ENCODE results near the gene ELFN1.

The ELFN1 gene

GRCh38 chr7:1736484-1736817, 66.4 kb downstream of the ELFN1 start:
- TF ChIP-seq Cebpa-rat (IDR thresholded peaks at IDR 0.05): no peak
- peak overlapping the region; percentile 67 for H3K4me2 ChIP-seq
- 0 out of 2 replicates have a peak, but pooled peaks cover under 1% of the 10 kb centered on the region for H3K27me3 ChIP-seq
- H3K36me3 ChIP-seq: no peaks in the 10 kb centered on the region
- peaks cover 87% of the 10 kb centered on the region for H3K4me1 ChIP-seq
- H3K27ac ChIP-seq: no peak overlapping the region
- H3K4me3 ChIP-seq: no peak overlapping the region
- H3K9me3 ChIP-seq: no peaks in the 10 kb centered on the region
- H3K9ac ChIP-seq: no peak overlapping the region
- H4K20me1 ChIP-seq: peaks cover 16% of the 10 kb centered on the region

GRCh38 chr7:1736830-1737229, 66.8 kb downstream of the ELFN1 start:
- peak overlapping the region; percentile 67 for H3K4me2 ChIP-seq
- H3K9me3 ChIP-seq: no peaks in the 10 kb centered on the region
- no peaks in the 10 kb centered on the region for H3K36me3 ChIP-seq
- H4K20me1 ChIP-seq: peaks cover 20% of the 10 kb centered on the region
- 0 out of 2 replicates have a peak, but pooled peaks cover 3% of the 10 kb centered on the region for H3K27me3 ChIP-seq
- no peak overlapping the region for H3K27ac ChIP-seq
- H3K4me3 ChIP-seq: no peak overlapping the region
- peaks cover 87% of the 10 kb centered on the region for H3K4me1 ChIP-seq
- H3K9ac ChIP-seq: no peak overlapping the region
- TF ChIP-seq Cebpa-rat (IDR thresholded peaks at IDR 0.05): no peak

- peaks cover 27% of the 10 kb centered on the region for H4K20me1 ChIP-seq
- H3K4me3 ChIP-seq: no peak overlapping the region
- no peak overlapping the region for H3K9ac ChIP-seq
- peaks cover 87% of the 10 kb centered on the region for H3K4me1 ChIP-seq
- peaks cover 10% of the 10 kb centered on the region; the same call in 1 of the 2 replicates for H3K27me3 ChIP-seq
- no peaks in the 10 kb centered on the region for H3K9me3 ChIP-seq
- H3K4me2 ChIP-seq: peak overlapping the region; percentile 67
- no peaks in the 10 kb centered on the region for H3K36me3 ChIP-seq
- no peak overlapping the region for H3K27ac ChIP-seq
- no peak for TF ChIP-seq Cebpa-rat (IDR thresholded peaks at IDR 0.05)
Observed at GRCh38 chr7:1737523-1737922, 67.4 kb downstream of the ELFN1 start.

DNA sequence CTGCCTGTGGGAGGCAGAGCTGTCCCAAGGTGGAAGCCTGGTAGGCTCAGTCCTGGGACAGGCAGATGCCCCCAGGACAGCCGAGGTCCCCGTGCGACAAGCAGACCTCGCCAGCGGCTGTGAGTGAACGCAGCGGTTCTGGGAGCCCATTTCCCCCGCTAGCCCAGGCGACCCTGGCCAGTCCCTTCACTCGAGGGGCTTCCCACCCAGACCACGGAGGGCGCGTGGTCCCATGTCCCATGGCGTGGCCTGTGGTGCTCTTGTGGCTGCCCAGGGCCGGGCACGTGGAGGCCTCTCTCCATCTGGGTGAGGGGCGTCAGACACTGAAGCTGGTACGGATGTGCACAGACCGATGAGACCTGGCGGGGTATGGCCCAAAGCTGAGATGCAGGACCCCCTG, 67.9 kb downstream of the ELFN1 start:
- peaks cover 31% of the 10 kb centered on the region for H4K20me1 ChIP-seq
- H3K9ac ChIP-seq: no peak overlapping the region
- peak overlapping the region; percentile 67 for H3K4me2 ChIP-seq
- TF ChIP-seq Cebpa-rat (IDR thresholded peaks at IDR 0.05): no peak
- H3K4me1 ChIP-seq: peaks cover 87% of the 10 kb centered on the region
- H3K36me3 ChIP-seq: no peaks in the 10 kb centered on the region
- H3K27ac ChIP-seq: no peak overlapping the region
- H3K4me3 ChIP-seq: 0 out of 2 replicates have a peak overlapping the region, but pooled peaks have one; percentile 2
- no peaks in the 10 kb centered on the region for H3K9me3 ChIP-seq
- peaks cover 10% of the 10 kb centered on the region; the same call in 1 of the 2 replicates for H3K27me3 ChIP-seq

- H4K20me1 ChIP-seq: peaks cover 37% of the 10 kb centered on the region
- H3K9ac ChIP-seq: no peak overlapping the region
- no peaks in the 10 kb centered on the region for H3K9me3 ChIP-seq
- peaks cover 10% of the 10 kb centered on the region; the same call in 1 of the 2 replicates for H3K27me3 ChIP-seq
- H3K4me3 ChIP-seq: peak overlapping the region; percentile 2; the same call in 1 of the 2 replicates
- H3K27ac ChIP-seq: no peak overlapping the region
- no peak for TF ChIP-seq Cebpa-rat (IDR thresholded peaks at IDR 0.05)
- H3K36me3 ChIP-seq: no peaks in the 10 kb centered on the region
- peak overlapping the region; percentile 67 for H3K4me2 ChIP-seq
- peaks cover 87% of the 10 kb centered on the region for H3K4me1 ChIP-seq
Observed at GRCh38 chr7:1738511-1738910, 68.4 kb downstream of the ELFN1 start.

DNA sequence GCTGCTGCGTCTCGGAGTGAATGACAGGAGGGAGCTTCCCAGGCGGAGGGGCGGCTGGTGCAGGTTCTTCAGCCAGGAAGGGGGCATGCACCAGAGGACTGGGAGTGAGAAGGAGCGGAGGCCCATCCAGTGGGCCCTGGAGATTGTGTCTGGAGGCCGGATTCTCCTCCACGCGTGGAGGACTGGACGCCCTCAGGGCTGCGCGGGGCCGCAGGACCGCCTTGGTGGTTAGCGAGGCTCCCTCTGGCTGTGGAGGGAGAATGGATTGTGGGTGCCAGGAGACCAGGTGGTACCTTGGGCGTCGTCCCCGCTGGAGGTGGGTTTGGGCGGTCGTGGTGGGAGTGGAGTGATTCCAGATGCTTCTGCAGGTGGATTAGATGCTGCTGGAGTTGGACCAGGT, 68.9 kb downstream of the ELFN1 start:
- Histone ChIP-seq H4K20me1 (peaks cover 41% of the 10 kb centered on the region), H3K4me3 (peak overlapping the region; percentile 2; the same call in 1 of the 2 replicates), H3K9me3 (no peaks in the 10 kb centered on the region), H3K27ac (no peak overlapping the region), H3K4me1 (peaks cover 87% of the 10 kb centered on the region), H3K27me3 (peaks cover 10% of the 10 kb centered on the region; the same call in 1 of the 2 replicates), H3K36me3 (no peaks in the 10 kb centered on the region), H3K4me2 (peak overlapping the region; percentile 67), H3K9ac (no peak overlapping the region)
- no peak for TF ChIP-seq Cebpa-rat (IDR thresholded peaks at IDR 0.05)

DNA sequence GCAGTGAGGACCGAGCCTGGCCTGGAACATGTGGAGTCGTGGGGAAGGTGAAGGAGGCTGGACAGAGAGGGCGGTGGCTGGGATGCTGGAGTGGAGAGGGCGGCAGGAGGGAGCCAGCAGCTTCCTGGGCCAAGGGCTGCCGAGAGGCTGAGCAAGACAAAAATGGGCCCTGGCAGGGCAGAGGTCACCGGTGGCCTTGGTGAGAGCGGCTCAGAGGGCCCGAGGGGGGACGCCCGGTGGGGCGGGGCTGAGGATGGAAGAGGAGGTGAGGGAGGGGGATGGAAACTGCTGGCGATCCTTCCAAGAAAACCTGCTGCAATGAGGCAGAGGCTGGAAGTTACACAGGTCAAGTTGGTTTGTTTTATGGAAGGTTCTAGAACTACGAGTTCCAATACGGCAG, 69.5 kb downstream of the ELFN1 start:
- no peak overlapping the region for H3K27ac ChIP-seq
- H3K27me3 ChIP-seq: peaks cover 10% of the 10 kb centered on the region; the same call in 1 of the 2 replicates
- peak overlapping the region; percentile 67 for H3K4me2 ChIP-seq
- H4K20me1 ChIP-seq: peaks cover 41% of the 10 kb centered on the region
- H3K9me3 ChIP-seq: no peaks in the 10 kb centered on the region
- H3K4me1 ChIP-seq: peaks cover 84% of the 10 kb centered on the region
- no peak for TF ChIP-seq Cebpa-rat (IDR thresholded peaks at IDR 0.05)
- no peak overlapping the region; the same call in 1 of the 2 replicates for H3K4me3 ChIP-seq
- no peak overlapping the region for H3K9ac ChIP-seq
- H3K36me3 ChIP-seq: no peaks in the 10 kb centered on the region; the same call in 1 of the 2 replicates

- no peak overlapping the region for H3K9ac ChIP-seq
- TF ChIP-seq Cebpa-rat (IDR thresholded peaks at IDR 0.05): no peak
- no peak overlapping the region; the same call in 1 of the 2 replicates for H3K4me3 ChIP-seq
- peaks cover 41% of the 10 kb centered on the region for H4K20me1 ChIP-seq
- peaks cover 10% of the 10 kb centered on the region; the same call in 1 of the 2 replicates for H3K27me3 ChIP-seq
- no peaks in the 10 kb centered on the region for H3K9me3 ChIP-seq
- H3K4me2 ChIP-seq: peak overlapping the region; percentile 67
- no peak overlapping the region for H3K27ac ChIP-seq
- peaks cover 84% of the 10 kb centered on the region for H3K4me1 ChIP-seq
- peaks cover 3% of the 10 kb centered on the region; the same call in 1 of the 2 replicates for H3K36me3 ChIP-seq
Observed at GRCh38 chr7:1740214-1740613, 70.1 kb downstream of the ELFN1 start.

GRCh38 chr7:1741246-1741645, 71.2 kb downstream of the ELFN1 start:
- Histone ChIP-seq H3K27ac (no peak overlapping the region), H3K36me3 (peaks cover 13% of the 10 kb centered on the region; the same call in 1 of the 2 replicates), H3K9ac (no peak overlapping the region), H3K4me2 (peak overlapping the region; percentile 75), H3K9me3 (no peaks in the 10 kb centered on the region), H3K4me1 (peaks cover 77% of the 10 kb centered on the region), H3K4me3 (no peak overlapping the region), H4K20me1 (peaks cover 41% of the 10 kb centered on the region), H3K27me3 (peaks cover 10% of the 10 kb centered on the region; the same call in 1 of the 2 replicates)
- no peak for TF ChIP-seq Cebpa-rat (IDR thresholded peaks at IDR 0.05)

GRCh38 chr7:1741751-1742554, 71.9 kb downstream of the ELFN1 start:
- H3K9ac ChIP-seq: no peak overlapping the region
- peaks cover 41% of the 10 kb centered on the region for H4K20me1 ChIP-seq
- peaks cover 10% of the 10 kb centered on the region; the same call in 1 of the 2 replicates for H3K27me3 ChIP-seq
- no peaks in the 10 kb centered on the region for H3K9me3 ChIP-seq
- TF ChIP-seq Cebpa-rat (IDR thresholded peaks at IDR 0.05): no peak
- H3K4me3 ChIP-seq: no peak overlapping the region
- H3K36me3 ChIP-seq: peaks cover 17% of the 10 kb centered on the region; the same call in 1 of the 2 replicates
- peak overlapping the region; percentile 75 for H3K4me2 ChIP-seq
- no peak overlapping the region for H3K27ac ChIP-seq
- H3K4me1 ChIP-seq: peaks cover 70% of the 10 kb centered on the region

Measured in BLaER1 (cell line).